Transverse colon (tissue), 4 donors: ENCODE data around the gene MED31.

Source experiments
- EP300 ChIP-seq: sonication (generic); formaldehyde crosslinking; IDR thresholded peaks from one replicate; pipeline ENCODE4 v1.6.1; 2017; ENCODE audit warnings: antibody characterized with exemption, low read depth
- POLR2A ChIP-seq: fragments of 450-650 bp; IDR thresholded peaks from one replicate; pipeline ENCODE4 v1.6.1; 2016; ENCODE audit warnings: antibody characterized with exemption, mild to moderate bottlenecking, moderate library complexity
- POLR2AphosphoS5 ChIP-seq, 3 donors: sonication (generic); formaldehyde crosslinking; IDR thresholded peaks; one replicate each; pipeline ENCODE4 v1.6.1; 2016; ENCODE audit warnings: antibody characterized with exemption in 3 of 3
- TF ChIP-seq, protein P1 (sequence below), 5 experiments: fragments of 200-600 bp in 3 of 5; fragments of 450-650 bp in 2 of 5; sonication (generic) in 3 of 5; IDR thresholded peaks; 1 replicate in 2 of 5; 2 replicates in 3 of 5; pipeline ENCODE4 v1.5.1; 2016 to 2017; ENCODE audit warnings: antibody characterized with exemption in 5 of 5, inconsistent platforms in 3 of 5, mild to moderate bottlenecking in 2 of 5, moderate library complexity in 1 of 5

DNA sequence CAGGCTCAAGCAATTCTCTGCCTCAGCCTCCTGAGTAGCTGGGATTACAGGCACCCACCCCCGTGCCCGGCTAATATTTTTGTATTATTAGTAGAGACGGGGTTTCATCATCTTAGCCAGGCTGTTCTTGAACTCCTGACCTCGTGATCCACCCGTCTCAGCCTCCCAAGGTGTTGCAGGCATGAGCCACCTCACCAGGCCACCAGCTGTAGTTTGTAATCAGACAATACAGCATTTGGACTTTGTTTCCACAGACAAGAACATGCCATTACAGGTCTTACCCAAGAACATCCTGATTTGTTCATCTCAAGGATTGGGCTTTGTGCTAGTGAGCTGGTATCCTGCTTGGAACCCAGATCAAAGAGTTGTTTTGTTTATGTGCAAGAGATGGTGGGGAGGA, 30.3 kb upstream of the MED31 start:
- TF ChIP-seq, protein P1, sequence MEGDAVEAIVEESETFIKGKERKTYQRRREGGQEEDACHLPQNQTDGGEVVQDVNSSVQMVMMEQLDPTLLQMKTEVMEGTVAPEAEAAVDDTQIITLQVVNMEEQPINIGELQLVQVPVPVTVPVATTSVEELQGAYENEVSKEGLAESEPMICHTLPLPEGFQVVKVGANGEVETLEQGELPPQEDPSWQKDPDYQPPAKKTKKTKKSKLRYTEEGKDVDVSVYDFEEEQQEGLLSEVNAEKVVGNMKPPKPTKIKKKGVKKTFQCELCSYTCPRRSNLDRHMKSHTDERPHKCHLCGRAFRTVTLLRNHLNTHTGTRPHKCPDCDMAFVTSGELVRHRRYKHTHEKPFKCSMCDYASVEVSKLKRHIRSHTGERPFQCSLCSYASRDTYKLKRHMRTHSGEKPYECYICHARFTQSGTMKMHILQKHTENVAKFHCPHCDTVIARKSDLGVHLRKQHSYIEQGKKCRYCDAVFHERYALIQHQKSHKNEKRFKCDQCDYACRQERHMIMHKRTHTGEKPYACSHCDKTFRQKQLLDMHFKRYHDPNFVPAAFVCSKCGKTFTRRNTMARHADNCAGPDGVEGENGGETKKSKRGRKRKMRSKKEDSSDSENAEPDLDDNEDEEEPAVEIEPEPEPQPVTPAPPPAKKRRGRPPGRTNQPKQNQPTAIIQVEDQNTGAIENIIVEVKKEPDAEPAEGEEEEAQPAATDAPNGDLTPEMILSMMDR (IDR thresholded peaks at IDR 0.05), result no peak
- TF ChIP-seq POLR2AphosphoS5 (IDR thresholded peaks at IDR 0.05), result no peak
- no peak for TF ChIP-seq POLR2A
- no peak for TF ChIP-seq EP300
